GM12878 (cell line): Measurements from ENCODE around the gene HYI. TPM values are rescaled to one million over a fixed set of nuclear protein-coding genes. Genes with fewer than 3 reads are reported as not detected.

Experiments used
- ATAC-seq: fragments of 200-7000 bp; cut with Tn5 transposase; 3 replicates; pipeline ENCODE4 v1.9.1; 2020; ENCODE audit warnings: mild to moderate bottlenecking, moderate library complexity
- BruUV-seq: library from RNA; stranded (reverse); fragments of 400-500 nt; replicated peaks from 2 replicates; lab custom pipeline; 2021; lab: Mats Ljungman, UMichigan
- CTCF ChIA-PET: fragments of 300-600 bp; sonication (Branson Sonifier 250); formaldehyde crosslinking; extraction: SDS; loops from one replicate; lab custom pipeline; 2021; ENCODE audit warnings: inconsistent platforms; lab: Yijun Ruan, JAX
- POLR2A ChIA-PET: fragments of 350-600 bp; formaldehyde crosslinking; extraction: SDS; loops from one replicate; lab custom pipeline; 2021; ENCODE audit warnings: inconsistent platforms; lab: Charles Lee
- RAD21 ChIA-PET: fragments of 300-600 bp; sonication (Branson Sonifier 250); formaldehyde crosslinking; loops from one replicate; lab custom pipeline; 2023; ENCODE audit warnings: antibody characterized with exemption; ENCODE audit not compliant: unreplicated experiment; lab: Charles Lee
- SMC1A ChIA-PET: fragments of 300-600 bp; sonication (Branson Sonifier 250); formaldehyde crosslinking; loops from one replicate; lab custom pipeline; 2023; ENCODE audit not compliant: unreplicated experiment, uncharacterized antibody; lab: Charles Lee
- DNase-seq: peaks from one replicate; pipeline ENCODE4 v3.0.0-alpha.2; 2011; ENCODE audit warnings: low read depth, low spot score
- FAIRE-seq: peaks from 3 replicates; lab custom pipeline; 2011; peaks lifted over from hg19 to GRCh38; lab: Jason Lieb, UNC
- H2AFZ ChIP-seq: 2 replicates; pipeline ENCODE4 v1.6.0; 2011; ENCODE audit warnings: low read depth, low read length, control low read depth; ENCODE audit not compliant: control insufficient read depth
- H3K27ac ChIP-seq: 2 replicates; pipeline ENCODE4 v1.5.1; 2011; ENCODE audit warnings: control low read depth; ENCODE audit not compliant: control insufficient read depth, insufficient read depth
- H3K27me3 ChIP-seq, 2 experiments: replicated peaks in 1 of 2; 2 replicates each; pipeline versions ENCODE4 v1.6.0 to v1.6.1; 2011; ENCODE audit warnings: low read length in 1 of 2; ENCODE audit not compliant: control insufficient read depth in 2 of 2, insufficient read depth in 2 of 2
- H3K36me3 ChIP-seq, 2 experiments: 2 replicates each; pipeline ENCODE4 v1.5.1; 2011; ENCODE audit warnings: low read length in 1 of 2; ENCODE audit not compliant: control insufficient read depth in 2 of 2, insufficient read depth in 2 of 2
- H3K4me1 ChIP-seq: 2 replicates; pipeline ENCODE4 v1.6.1; 2011; ENCODE audit warnings: mild to moderate bottlenecking, low read length, moderate library complexity, mixed read lengths; ENCODE audit not compliant: control insufficient read depth, insufficient read depth
- H3K4me2 ChIP-seq: 2 replicates; pipeline ENCODE4 v1.6.0; 2011; ENCODE audit warnings: control low read depth; ENCODE audit not compliant: control insufficient read depth, insufficient read depth
- H3K4me3 ChIP-seq: fragments of 200-600 bp; sonication (generic); 2 replicates; pipeline ENCODE4 v1.5.1; 2016
- H3K79me2 ChIP-seq: 2 replicates; pipeline ENCODE4 v1.6.0; 2011; ENCODE audit warnings: low read length; ENCODE audit not compliant: control insufficient read depth, insufficient read depth
- H3K9ac ChIP-seq: 2 replicates; pipeline ENCODE4 v1.8.0; 2011; ENCODE audit warnings: low read length, control low read depth, mixed read lengths; ENCODE audit not compliant: control insufficient read depth, insufficient read depth
- H3K9me3 ChIP-seq: replicated peaks from 3 replicates; pipeline ENCODE4 v1.5.1; 2011; ENCODE audit warnings: mild to moderate bottlenecking, low read length; ENCODE audit not compliant: control insufficient read depth, insufficient read depth
- H4K20me1 ChIP-seq: 2 replicates; pipeline ENCODE4 v1.6.0; 2011; ENCODE audit not compliant: control insufficient read depth, insufficient read depth
- EGR1 ChIP-seq, 2 experiments: IDR thresholded peaks; 1 replicate in 1 of 2; 2 replicates in 1 of 2; pipeline ENCODE4 v1.6.1; 2011 to 2012; ENCODE audit warnings: low read depth in 2 of 2, low read length in 2 of 2, borderline replicate concordance in 1 of 2, mild to moderate bottlenecking in 1 of 2, moderate library complexity in 1 of 2
- ETV6 ChIP-seq, 2 experiments: fragments of 450-650 bp in 1 of 2; IDR thresholded peaks in 1 of 2; conservative IDR thresholded peaks in 1 of 2; 2 replicates each; pipeline ENCODE4 v1.6.1; 2014; ENCODE audit warnings: antibody characterized with exemption in 1 of 2, borderline replicate concordance in 1 of 2, low read depth in 1 of 2, mild to moderate bottlenecking in 1 of 2, moderate library complexity in 1 of 2
- GABPA ChIP-seq: IDR thresholded peaks from 2 replicates; pipeline ENCODE4 v1.6.1; 2014; ENCODE audit warnings: antibody characterized with exemption, low read depth, mild to moderate bottlenecking, inconsistent platforms
- HCFC1 ChIP-seq: fragments of 150-350 bp; IDR thresholded peaks from 2 replicates; pipeline ENCODE4 v1.6.1; 2014; ENCODE audit warnings: low read length
- HDAC6 ChIP-seq: fragments of 200-600 bp; sonication (generic); IDR thresholded peaks from one replicate; pipeline ENCODE4 v1.8.0; 2017; ENCODE audit warnings: antibody characterized with exemption; ENCODE audit not compliant: unreplicated experiment
- NKRF ChIP-seq: fragments of 450-650 bp; conservative IDR thresholded peaks from 2 replicates; pipeline ENCODE4 v1.6.1; 2017; ENCODE audit warnings: mild to moderate bottlenecking, moderate library complexity
- POU2F2 ChIP-seq: IDR thresholded peaks from 3 replicates; pipeline ENCODE4 v1.6.1; 2011; ENCODE audit warnings: low read depth, mild to moderate bottlenecking, low read length, borderline replicate concordance
- RAD51 ChIP-seq: fragments of 450-650 bp; IDR thresholded peaks from 2 replicates; pipeline ENCODE4 v1.6.1; 2016; ENCODE audit warnings: moderate library complexity, mild to moderate bottlenecking, inconsistent platforms
- SPI1 ChIP-seq: IDR thresholded peaks from 2 replicates; pipeline ENCODE4 v1.6.1; 2011; ENCODE audit warnings: low read depth, mild to moderate bottlenecking, low read length, moderate library complexity, borderline replicate concordance; ENCODE audit not compliant: insufficient read depth
- SREBF1 ChIP-seq: IDR thresholded peaks from 2 replicates; pipeline ENCODE4 v1.6.1; 2012; ENCODE audit warnings: mild to moderate bottlenecking, low read length
- WGBS: methylation state at CpG from one replicate; pipeline ENCODE4 v1.1.6; 2016; ENCODE audit warnings: low lambda C conversion rate; ENCODE audit not compliant: insufficient replicate concordance, insufficient coverage; ENCODE audit errors: missing lambda C conversion rate; 5-methylcytosine and 5-hydroxymethylcytosine counted together
- in situ Hi-C: fragments of 300-500 bp; cut with MboI; formaldehyde crosslinking; loops from 9 replicates; pipeline ENCODE4 v1.14.3; 2018; ENCODE audit warnings: mixed read lengths
- intact Hi-C: fragments of 100-400 bp; cut with micrococcal nuclease; formaldehyde crosslinking; loops from one replicate; pipeline ENCODE4 v1.14.2; 2022; ENCODE audit not compliant: unreplicated experiment
- polyA plus RNA-seq, 11 experiments: library from polyadenylated mRNA; depleted of rRNA in 4 of 11; unstranded in 6 of 11; stranded (reverse) in 5 of 11; fragments of >200 nt; fragmentation: Nextera tagmentation in 4 of 11; fragmentation: Illumina TruSeq in 1 of 11; extraction: Ambion mirVana in 4 of 11; extraction: Trizol in 1 of 11; gene quantifications; 1 replicate in 1 of 11; 2 replicates in 10 of 11; pipeline versions ENCODE4 v1.2.1 to v1.2.3, GENCODE V29; 2011 to 2016; ENCODE audit warnings: inconsistent platforms in 2 of 11, missing spikeins in 2 of 11, low read depth in 1 of 11
- total RNA-seq, 4 experiments: library from RNA; depleted of rRNA in 3 of 4; stranded (reverse); fragments of >200 nt in 3 of 4; fragmentation: Illumina TruSeq in 1 of 4; extraction: Trizol in 1 of 4; gene quantifications; 2 replicates each; pipeline versions ENCODE4 v1.2.1 to v1.2.3, GENCODE V29; 2013 to 2021
- TF ChIP-seq, protein P1 (sequence below): IDR thresholded peaks from 2 replicates; pipeline ENCODE4 v1.6.1; 2011; ENCODE audit warnings: borderline replicate concordance, low read depth, mild to moderate bottlenecking, moderate library complexity, low read length; ENCODE audit not compliant: insufficient read depth, poor library complexity, severe bottlenecking

Gene HYI
- total and polyA plus RNA-seq, 10 of the 15 experiments (the other 5 are each of a cell fraction or from before 2014, with no cell fraction given), result 0.27 to 5.5 (median 2.0) TPM

DNA sequence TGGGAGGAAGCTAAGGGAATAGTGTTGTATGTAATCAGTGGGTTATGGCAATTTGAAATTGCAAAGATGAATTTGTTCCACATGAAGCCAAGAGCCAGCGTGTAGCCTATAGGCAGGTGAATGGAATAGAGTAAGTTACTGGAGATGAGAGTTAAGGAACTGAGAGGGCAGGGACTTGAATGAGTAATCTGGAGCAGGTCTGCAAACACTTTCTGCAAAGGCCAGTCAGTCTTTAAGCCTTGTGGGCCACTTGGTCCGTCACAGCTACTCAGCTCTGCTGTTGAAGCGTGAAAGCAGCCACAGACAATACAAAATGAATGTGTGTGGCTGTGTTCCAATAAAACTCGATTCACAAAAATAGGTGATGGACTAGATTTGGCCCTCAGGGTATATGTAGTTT, 34.9 kb downstream of the HYI start:
- peak; percentile 32; the same call in 1 of the 2 replicates for TF ChIP-seq SPI1
- TF ChIP-seq SREBF1, result no peak
- no peak for TF ChIP-seq HDAC6
- H3K79me2 ChIP-seq, result no peaks in the 10 kb centered on the region
- intact Hi-C loops, result no loop called here
- no peak overlapping the region for H2AFZ ChIP-seq
- ChIA-PET SMC1A (interaction anchor here (1.3 to 1.8 kb wide), 3 partner anchors 180 to 192 kb away, joined by 3 to 10 read pairs (median 7); no protein-coding TSS in a partner anchor), POLR2A (interaction anchor here (1.0 kb wide), 1 partner anchor 29 kb away, joined by 3 read pairs; no protein-coding TSS in a partner anchor), RAD21 (interaction anchor here (0.9 to 1.6 kb wide), 5 partner anchors 29 to 197 kb away, joined by 3 to 9 read pairs (median 4); partner anchors contain the start of genes CDC20, MED8 and SZT2), CTCF (interaction anchor here (1.3 kb wide), 1 partner anchor 180 kb away, joined by 4 read pairs; no protein-coding TSS in a partner anchor)
- 0 out of 2 replicates have a peak overlapping the region, but pooled peaks have one; percentile 13 for H3K27ac ChIP-seq
- no peak for FAIRE-seq
- in situ Hi-C loops, result no loop called here
- peaks cover 9% of the 10 kb centered on the region for H3K4me1 ChIP-seq
- H4K20me1 ChIP-seq, result no peaks in the 10 kb centered on the region
- peak; percentile 26 for DNase-seq
- H3K4me2 ChIP-seq, result no peak overlapping the region
- H3K36me3 ChIP-seq, result peaks cover 11 to 23% of the 10 kb centered on the region in 2 experiments
- BruUV-seq, result no TSS peak
- peak; percentile 89 for ATAC-seq
- H3K4me3 ChIP-seq, result no peak overlapping the region
- no peaks in the 10 kb centered on the region for H3K9me3 ChIP-seq
- H3K27me3 ChIP-seq, result no peaks in the 10 kb centered on the region
- 0% methylated on average over 4 of the region's 4 CpGs for WGBS
- no peak overlapping the region for H3K9ac ChIP-seq

GRCh38 chr1:43415901-43416300, 37.8 kb downstream of the HYI start:
- H3K79me2 ChIP-seq, result no peaks in the 10 kb centered on the region
- H3K9me3 ChIP-seq, result no peaks in the 10 kb centered on the region
- 99% methylated on average over 5 of the region's 5 CpGs for WGBS
- no peak overlapping the region for H3K4me3 ChIP-seq
- H2AFZ ChIP-seq, result no peak overlapping the region
- H3K4me1 ChIP-seq, result peaks cover 9% of the 10 kb centered on the region
- BruUV-seq, result no TSS peak
- ChIA-PET CTCF (interaction anchor here (0.9 to 6.2 kb wide), 8 partner anchors 12 to 191 kb away, joined by 3 to 89 read pairs (median 8); partner anchors contain the start of genes MED8 and SZT2), POLR2A (interaction anchor here (1.8 kb wide), 1 partner anchor 47 kb away, joined by 4 read pairs; no protein-coding TSS in a partner anchor), SMC1A (interaction anchor here (1.1 to 5.5 kb wide), 4 partner anchors 40 to 186 kb away, joined by 3 to 70 read pairs (median 34); no protein-coding TSS in a partner anchor), RAD21 (interaction anchor here (1.8 to 5.4 kb wide), 4 partner anchors 172 to 342 kb away, joined by 5 to 52 read pairs (median 22); no protein-coding TSS in a partner anchor)
- H4K20me1 ChIP-seq, result no peaks in the 10 kb centered on the region
- H3K27me3 ChIP-seq, result no peaks in the 10 kb centered on the region
- H3K4me2 ChIP-seq, result no peak overlapping the region
- DNase-seq, result no peak
- H3K27ac ChIP-seq, result no peak overlapping the region
- no peak for FAIRE-seq
- in situ Hi-C loops, result no loop called here
- H3K9ac ChIP-seq, result no peak overlapping the region
- ATAC-seq, result no peak
- intact Hi-C loops, result no loop called here
- H3K36me3 ChIP-seq, result peaks cover 7 to 10% of the 10 kb centered on the region in 2 experiments
- no peak for TF ChIP-seq SREBF1
- no peak for TF ChIP-seq HCFC1
- TF ChIP-seq GABPA, result no peak
- no peak for TF ChIP-seq NKRF
- no peak for TF ChIP-seq POU2F2
- no peak for TF ChIP-seq RAD51
- no peak for TF ChIP-seq EGR1 (IDR thresholded peaks at IDR 0.05; ENCODE audit: borderline replicate concordance in 1 of 2, low read depth in 2 of 2, low read length in 2 of 2)
- TF ChIP-seq, protein P1, sequence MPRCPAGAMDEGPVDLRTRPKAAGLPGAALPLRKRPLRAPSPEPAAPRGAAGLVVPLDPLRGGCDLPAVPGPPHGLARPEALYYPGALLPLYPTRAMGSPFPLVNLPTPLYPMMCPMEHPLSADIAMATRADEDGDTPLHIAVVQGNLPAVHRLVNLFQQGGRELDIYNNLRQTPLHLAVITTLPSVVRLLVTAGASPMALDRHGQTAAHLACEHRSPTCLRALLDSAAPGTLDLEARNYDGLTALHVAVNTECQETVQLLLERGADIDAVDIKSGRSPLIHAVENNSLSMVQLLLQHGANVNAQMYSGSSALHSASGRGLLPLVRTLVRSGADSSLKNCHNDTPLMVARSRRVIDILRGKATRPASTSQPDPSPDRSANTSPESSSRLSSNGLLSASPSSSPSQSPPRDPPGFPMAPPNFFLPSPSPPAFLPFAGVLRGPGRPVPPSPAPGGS, result no peak
- no peak for TF ChIP-seq ETV6 (conservative IDR thresholded peaks at IDR 0.05 in 1 of 2, IDR thresholded peaks at IDR 0.05 in 1 of 2; ENCODE audit: borderline replicate concordance in 1 of 2, low read depth in 1 of 2)
